RCC 7860 (cell line): ENCODE data around the gene TMPRSS12.
"Not testable (repeated sequence)": the region's sequence is repeated elsewhere in the genome, so short reads cannot be mapped to it uniquely, and the experiment has no call there.

Experiments used
- DNase-seq: peaks from one replicate; pipeline ENCODE4 v3.0.0-alpha.2; 2015; ENCODE audit warnings: low spot score
- FAIRE-seq: peaks from 2 replicates; lab custom pipeline; 2012; peaks lifted over from hg19 to GRCh38; lab: Jason Lieb, UNC

The TMPRSS12 gene

DNA sequence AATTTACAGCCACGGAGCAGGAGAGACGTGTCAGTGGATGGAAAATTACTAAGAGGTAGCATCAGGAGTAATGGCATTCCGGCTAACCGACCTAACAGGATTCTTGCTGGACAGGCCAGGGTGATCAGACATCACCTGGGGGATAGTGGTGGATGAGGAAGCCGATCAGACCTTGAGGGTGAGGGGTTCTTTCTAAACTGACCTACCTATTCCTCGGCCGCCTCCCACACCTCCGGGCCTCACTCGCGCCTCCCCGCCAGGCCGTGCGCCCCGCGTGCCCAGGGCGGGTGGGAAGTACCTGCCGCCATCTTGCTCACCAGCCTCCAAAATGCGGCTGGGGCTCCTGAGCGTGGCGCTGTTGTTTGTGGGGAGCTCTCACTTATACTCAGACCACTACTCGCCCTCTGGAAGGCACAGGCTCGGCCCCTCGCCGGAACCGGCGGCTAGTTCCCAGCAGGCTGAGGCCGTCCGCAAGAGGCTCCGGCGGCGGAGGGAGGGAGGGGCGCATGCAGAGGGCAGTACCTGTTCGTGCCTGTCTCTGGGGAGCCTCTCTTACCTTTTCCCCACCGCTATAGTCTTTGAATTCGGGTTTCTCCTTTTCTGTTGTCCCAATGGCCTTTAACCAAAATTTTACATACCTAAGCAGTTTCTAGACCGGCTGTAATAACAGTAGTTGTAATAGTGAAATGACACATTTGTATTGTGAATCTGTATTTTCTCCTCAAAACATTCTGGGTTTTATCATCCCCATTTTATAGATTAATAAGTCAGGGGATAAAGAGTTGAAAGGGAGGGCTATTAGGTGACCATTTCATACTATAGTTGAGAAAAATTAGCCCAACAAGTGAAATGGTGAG is at the start of gene TMPRSS12:
TMPRSS12 (plus strand) TSS at position 290 of the 857 bp plus-strand sequence; CDS start at position 329, 39 bp downstream.
- FAIRE-seq: no peak

DNA sequence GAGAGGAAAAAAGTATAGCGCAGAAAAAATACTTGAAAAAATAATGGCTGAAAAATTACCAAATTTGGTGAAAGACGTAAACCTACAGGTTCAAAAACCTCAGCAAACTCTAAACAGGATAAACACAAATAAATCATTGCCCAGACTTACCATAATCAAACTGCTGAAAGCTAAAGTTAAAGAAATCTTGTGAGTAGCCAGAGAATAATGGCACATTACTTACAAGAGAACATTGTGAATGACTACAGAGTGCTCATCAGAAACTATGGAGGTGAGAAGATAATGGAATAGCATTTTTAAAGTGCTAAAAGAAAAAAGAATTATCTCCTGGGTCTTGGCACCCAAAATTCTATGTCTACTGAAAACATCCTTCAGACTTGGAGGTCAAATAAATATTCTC is 42.8 kb upstream of the TMPRSS12 start:
- no peak for FAIRE-seq
- DNase-seq: no peak

More for the DNA sequence above, at the start of gene TMPRSS12:
- DNase-seq: no peak

DNA sequence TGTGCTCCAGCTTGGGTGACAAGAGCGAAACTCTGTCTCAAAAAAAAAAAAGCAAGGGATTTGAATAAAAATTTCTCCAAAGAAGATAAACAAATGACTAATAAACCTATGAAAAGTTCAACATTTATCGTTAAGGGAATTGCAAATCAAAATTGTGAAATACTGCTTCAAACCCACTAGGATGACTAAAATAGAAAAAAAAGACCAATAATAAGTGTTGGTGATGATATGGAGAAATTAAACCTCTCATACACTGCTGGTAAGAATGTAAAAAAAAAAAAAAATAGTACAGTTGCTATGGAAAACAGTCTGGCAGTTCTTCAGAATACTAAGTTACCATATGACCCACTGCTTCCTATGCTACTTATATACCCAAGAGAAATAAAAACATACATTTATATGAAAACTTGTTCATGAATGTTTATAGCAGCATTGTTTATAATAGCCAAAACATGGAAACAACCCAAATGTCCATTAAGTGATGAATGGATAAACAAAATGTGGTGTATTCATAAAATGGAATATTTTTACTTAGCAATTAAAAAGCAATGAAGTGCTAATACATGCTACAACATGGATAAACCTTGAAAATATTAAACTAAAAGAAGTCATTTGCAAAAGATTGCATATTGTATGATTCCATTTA is 39.4 kb upstream of the TMPRSS12 start:
- DNase-seq: no peak
- no peak for FAIRE-seq

DNA sequence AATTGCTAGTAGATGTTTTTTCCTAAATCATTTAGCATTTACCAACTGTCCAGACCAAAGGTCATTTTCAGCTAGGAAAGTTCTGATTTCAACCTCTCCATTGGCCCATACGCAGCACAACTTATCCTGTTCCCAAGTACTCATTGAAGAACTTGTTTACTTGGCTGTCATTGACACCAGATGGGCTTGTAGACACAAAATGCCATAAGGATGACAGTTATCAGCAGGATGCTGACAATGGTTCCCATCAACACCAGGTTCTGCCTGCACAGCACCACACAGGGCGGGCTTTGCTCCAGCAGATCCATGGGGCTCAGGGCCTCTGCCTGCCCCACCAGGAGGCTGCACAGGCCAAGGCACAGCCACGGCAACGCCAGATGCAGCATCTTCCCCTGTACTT is 36.5 kb upstream of the TMPRSS12 start:
- FAIRE-seq: no peak
- DNase-seq: no peak

GRCh38 chr12:50809131-50809530 is 33.6 kb upstream of the TMPRSS12 start:
- not testable (repeated sequence) for FAIRE-seq, DNase-seq

GRCh38 chr12:50814921-50815320 is 27.8 kb upstream of the TMPRSS12 start:
- not testable (repeated sequence) for FAIRE-seq

DNA sequence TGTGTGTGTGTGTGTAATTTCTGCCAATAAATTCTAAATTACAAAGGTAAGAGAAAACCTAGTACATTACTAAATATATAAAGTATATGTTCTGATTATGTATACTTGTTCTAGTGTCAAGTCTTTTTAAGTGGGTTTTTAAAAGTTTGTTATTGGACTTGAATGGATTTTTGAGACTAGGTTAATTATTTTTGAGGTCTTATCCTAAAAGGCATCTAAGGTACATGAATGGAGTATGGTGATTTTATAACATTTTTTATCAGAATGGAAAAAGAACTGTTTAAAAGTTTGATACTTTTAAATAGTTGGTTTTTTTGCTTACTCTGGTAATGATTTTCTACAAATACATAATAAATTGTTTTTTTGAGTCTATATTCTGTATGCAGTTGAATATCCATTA is 22.5 kb upstream of the TMPRSS12 start:
- no peak for FAIRE-seq
- DNase-seq: no peak

More at GRCh38 chr12:50814921-50815320, 27.8 kb upstream of the TMPRSS12 start:
- not testable (repeated sequence) for DNase-seq

DNA sequence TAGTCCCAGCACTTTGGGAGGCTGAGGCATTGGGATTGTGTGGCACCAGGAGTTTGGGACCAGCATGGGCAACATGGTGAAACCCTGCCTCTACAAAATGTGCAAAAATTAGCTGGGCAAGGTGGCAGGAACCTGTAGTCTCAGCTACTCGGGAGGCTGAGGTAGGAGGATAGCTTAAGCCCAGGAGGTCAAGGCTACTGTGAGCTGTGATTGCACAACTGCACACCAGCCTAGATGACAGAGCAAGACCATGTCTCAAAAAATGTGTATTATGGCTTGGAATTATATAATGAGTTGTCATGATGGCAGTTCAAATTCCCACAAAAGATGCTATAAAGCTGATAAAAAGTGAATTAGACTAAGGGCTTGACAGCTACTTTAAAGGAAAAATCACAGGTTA is 20.6 kb upstream of the TMPRSS12 start:
- DNase-seq (no peak), FAIRE-seq (no peak)

DNA sequence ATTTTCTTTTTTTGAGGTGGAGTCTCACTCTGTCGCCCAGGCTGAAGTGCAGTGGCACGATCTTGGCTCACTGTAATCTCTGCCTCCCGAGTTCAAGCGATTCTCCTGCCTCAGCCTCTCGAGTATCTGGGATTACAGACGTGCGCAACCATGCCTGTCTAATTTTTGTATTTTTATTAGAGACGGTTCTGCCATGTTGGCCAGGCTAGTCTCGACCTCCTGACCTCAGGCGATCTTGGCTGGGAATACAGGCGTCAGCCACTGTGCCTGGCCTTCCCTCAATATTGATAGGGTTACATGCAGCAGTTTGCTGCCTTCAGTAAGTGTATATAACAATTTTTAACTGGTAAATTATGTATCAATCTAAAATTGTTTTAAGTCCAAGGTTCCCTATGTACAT is 19.0 kb upstream of the TMPRSS12 start:
- not testable (repeated sequence) for DNase-seq, FAIRE-seq

- no peak for DNase-seq
- no peak for FAIRE-seq
Observed at GRCh38 chr12:50824914-50825313, 17.8 kb upstream of the TMPRSS12 start.

DNA sequence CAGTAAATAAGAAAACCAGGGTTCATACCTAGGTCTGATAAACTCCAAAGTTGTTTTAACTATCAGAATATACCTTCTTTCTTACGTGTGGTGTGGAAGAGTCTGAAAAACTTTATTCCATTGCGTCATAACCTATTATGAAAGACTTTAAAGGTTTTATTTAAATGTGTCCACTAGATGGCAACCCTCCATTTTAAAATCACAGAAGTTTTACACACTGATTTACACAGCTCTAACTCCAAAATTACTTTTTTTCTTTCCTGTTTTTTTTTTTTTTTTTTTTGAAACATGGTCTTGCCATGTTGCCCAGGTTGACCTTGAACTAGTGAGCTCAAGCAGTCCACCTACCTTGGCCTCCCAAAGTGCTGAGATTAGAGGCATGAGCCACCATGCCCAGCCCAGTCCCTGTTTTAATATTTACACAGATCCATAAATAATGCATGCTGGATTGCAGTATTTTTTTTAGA is 17.3 kb upstream of the TMPRSS12 start:
- FAIRE-seq (peak; percentile 84), DNase-seq (peak; percentile 40)

- DNase-seq: no peak
- no peak for FAIRE-seq
Observed at GRCh38 chr12:50828121-50828520, 14.6 kb upstream of the TMPRSS12 start.

GRCh38 chr12:50828886-50829285 is 13.8 kb upstream of the TMPRSS12 start:
- DNase-seq (no peak), FAIRE-seq (no peak)

DNA sequence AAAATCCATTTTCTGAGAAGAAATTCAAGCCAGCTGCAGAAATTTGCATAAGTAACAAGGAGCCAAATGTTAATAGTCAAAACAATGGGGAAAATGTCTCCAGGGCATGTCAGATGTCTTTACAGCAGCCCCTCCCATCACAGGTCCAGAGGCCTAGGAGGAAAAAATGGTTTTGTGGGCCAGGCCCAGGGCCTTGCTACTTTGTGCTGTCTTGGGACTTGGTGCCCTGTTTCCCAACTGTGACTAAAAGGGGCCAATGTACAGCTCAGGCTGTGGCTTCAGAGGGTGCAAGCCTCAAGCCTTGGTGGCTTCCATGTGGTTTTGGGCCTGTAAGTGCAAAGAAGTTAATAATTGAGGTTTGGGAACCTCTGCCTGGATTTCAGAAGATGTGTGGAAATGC is 8.9 kb upstream of the TMPRSS12 start:
- DNase-seq, FAIRE-seq: not testable (repeated sequence)

DNA sequence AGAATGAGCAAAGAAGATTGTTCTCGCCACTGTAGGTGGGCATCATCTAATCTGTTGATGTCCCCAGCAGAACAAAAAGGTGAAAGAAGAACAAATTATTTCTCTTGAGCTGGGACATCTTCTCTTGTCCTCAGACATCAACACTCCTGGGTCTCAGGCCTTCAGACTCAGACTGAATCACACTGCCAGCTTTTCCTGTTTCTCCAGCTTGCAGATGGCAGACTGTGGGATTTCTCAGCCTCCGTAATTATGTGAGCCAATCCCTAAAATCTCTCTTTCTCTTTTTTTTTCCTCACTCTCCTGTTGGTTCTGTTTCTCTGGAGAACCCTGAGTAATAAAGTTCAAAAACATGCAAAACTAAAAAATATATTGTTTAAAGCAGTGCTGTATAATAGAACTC is 3.7 kb upstream of the TMPRSS12 start:
- FAIRE-seq (no peak), DNase-seq (no peak)

DNA sequence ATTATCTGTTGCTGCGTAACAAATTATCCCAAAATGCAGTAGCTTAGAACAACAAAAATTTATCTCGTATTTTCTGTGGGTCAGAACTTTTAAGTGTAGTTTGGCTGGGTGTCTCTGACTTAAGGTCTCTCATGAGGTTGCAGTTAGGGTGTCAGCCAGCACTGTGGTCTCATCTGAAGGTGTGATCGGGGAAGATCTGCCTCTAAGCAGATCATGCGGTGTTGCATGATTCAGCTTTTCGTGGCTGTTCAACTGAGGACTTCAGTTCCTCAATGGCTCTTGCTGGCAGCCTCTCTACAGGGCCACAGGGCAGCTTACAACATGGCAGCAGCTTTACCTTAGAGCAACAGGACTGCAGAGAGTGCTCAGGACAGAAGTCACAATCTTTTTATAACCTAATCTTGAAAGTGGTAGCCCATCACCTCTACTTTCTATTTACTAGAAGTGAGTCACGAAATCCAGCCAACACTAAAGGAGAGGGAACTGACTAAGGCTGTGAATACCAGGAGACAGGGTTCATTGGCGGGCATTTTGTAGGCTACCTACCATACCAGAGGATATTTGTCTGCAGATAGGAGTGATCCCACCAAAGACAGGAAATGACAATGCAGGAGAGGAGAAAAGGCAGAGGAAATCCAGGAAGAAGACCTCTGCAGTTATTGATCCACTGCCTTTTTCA is 1.8 kb upstream of the TMPRSS12 start:
- no peak for DNase-seq
- FAIRE-seq: no peak

- FAIRE-seq: no peak
- DNase-seq: no peak
Observed at GRCh38 chr12:50841716-50842531, 802 bp upstream of the TMPRSS12 start.

DNA sequence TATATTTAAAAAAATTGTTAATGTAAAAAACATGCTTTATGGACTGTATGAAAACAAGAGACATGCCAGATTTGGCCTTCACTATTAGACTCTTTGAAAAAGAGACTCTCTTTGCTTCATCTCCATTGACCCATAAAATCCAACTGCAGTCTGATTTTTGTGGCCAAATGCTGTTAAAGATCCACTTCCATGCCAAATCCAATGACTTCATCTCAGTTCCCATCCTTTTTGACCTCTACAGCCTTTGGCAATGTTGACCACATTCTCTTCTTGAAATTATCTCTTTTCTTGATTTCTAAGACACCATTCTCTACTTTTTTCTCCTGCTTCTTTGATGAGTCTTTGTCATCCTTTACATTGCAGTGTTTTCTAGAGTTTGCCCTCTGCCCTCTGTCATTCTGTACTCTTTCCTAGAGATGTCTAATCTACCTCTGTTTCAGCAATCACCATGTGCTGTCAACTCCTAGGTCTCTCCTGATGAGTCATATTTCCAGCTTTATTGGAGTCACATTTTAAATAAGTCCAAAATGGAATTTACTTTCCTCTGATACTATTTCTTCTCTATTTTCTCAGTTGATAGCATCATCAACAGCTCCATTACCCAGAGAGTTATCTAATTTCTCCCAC is 2.4 kb downstream of the TMPRSS12 start:
- no peak for FAIRE-seq
- no peak for DNase-seq

GRCh38 chr12:50848963-50849362 is 6.2 kb downstream of the TMPRSS12 start:
- DNase-seq (no peak), FAIRE-seq (no peak)

GRCh38 chr12:50855218-50855617 is 12.5 kb downstream of the TMPRSS12 start:
- not testable (repeated sequence) for DNase-seq, FAIRE-seq
